Measurements from ENCODE around the gene ORC3.

The ORC3 gene

DNA sequence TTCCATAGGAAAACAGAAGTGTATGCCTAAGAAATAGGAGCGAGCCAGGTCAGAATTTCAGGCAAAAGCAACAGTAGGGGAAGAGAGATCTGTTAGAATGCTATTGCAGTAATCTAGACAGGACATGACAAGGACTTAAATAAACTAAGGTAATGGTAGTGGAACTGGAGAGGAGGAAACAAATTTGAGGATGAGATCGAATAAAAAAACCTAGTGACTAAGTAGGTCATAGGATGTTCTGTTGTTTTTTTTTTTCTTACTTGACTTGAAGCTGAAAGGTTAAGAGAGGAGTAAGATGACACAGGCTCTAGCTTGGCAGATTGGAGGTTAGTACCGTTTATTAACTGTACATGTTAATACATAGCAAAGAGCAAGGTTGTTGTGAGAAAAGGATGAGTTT, 28.6 kb downstream of the ORC3 start:
- no peaks in the 10 kb centered on the region for H3K27me3 ChIP-seq (replicated peaks in 2 of 5; ENCODE audit: control insufficient read depth in 4 of 5, insufficient read depth in 5 of 5, low read length in 4 of 5)
- CTCF ChIA-PET = no interaction called here
- H3K4me1 ChIP-seq (ENCODE audit: control extremely low read depth in 1 of 4, control insufficient read depth in 4 of 4, insufficient read depth in 4 of 4, low read length in 3 of 4) = no peaks in the 10 kb centered on the region
- no peaks in the 10 kb centered on the region for H3K9me3 ChIP-seq (ENCODE audit: control extremely low read depth in 1 of 5, control insufficient read depth in 4 of 5, insufficient read depth in 2 of 5, low read depth in 1 of 5, low read length in 4 of 5)
- no peak overlapping the region for H3K4me3 ChIP-seq (ENCODE audit: control insufficient read depth in 1 of 7, extremely low read depth in 1 of 7, insufficient read depth in 4 of 7, low read depth in 2 of 7, low read length in 6 of 7)
- 100% methylated on average over 2 of the region's 3 CpGs for WGBS (ENCODE audit: insufficient coverage)
- DNase-seq = no peak
- no peak overlapping the region for H3K27ac ChIP-seq (ENCODE audit: insufficient read depth in 1 of 2, low read depth in 1 of 2, low read length in 2 of 2, poor library complexity in 1 of 2, severe bottlenecking in 2 of 2)
- peaks cover 2 to 18% (median 9%) of the 10 kb centered on the region in 4 experiments for H3K36me3 ChIP-seq (ENCODE audit: control insufficient read depth in 4 of 4, insufficient read depth in 4 of 4, low read length in 3 of 4)
- POLR2A ChIA-PET = interaction anchor here (0.6 kb wide), 1 partner anchor 1942 kb away, joined by 3 read pairs; no protein-coding TSS in a partner anchor

DNA sequence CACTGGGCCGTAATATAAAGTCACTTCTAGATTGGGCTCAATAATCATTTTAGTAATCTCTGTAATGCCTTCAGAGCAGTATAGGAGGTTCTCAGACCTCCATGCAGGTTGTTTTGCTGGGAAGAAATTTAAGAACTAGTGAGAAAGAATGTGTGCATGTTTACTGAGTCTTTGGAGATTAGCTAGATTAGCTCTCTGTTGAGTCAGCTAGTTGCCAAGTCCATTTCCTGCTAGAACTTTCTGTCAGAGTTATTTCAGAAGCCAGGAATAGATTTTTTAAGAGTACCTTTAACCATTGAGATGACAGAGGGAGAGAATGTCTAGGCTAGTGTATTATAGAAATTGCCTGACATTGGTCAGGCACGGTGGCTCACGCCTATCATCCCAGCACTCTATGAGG, 33.3 kb downstream of the ORC3 start:
- Histone ChIP-seq H3K36me3 (ENCODE audit: control insufficient read depth in 4 of 4, insufficient read depth in 4 of 4, low read length in 3 of 4) (peaks cover 0 to 11% (median 5%) of the 10 kb centered on the region in 4 experiments), H3K9me3 (ENCODE audit: control extremely low read depth in 1 of 5, control insufficient read depth in 4 of 5, insufficient read depth in 2 of 5, low read depth in 1 of 5, low read length in 4 of 5) (no peaks in the 10 kb centered on the region), H3K27ac (ENCODE audit: insufficient read depth in 1 of 2, low read depth in 1 of 2, low read length in 2 of 2, poor library complexity in 1 of 2, severe bottlenecking in 2 of 2) (no peak overlapping the region), H3K4me1 (ENCODE audit: control extremely low read depth in 1 of 4, control insufficient read depth in 4 of 4, insufficient read depth in 4 of 4, low read length in 3 of 4) (no peaks in the 10 kb centered on the region), H3K4me3 (ENCODE audit: control insufficient read depth in 1 of 7, extremely low read depth in 1 of 7, insufficient read depth in 4 of 7, low read depth in 2 of 7, low read length in 6 of 7) (no peak overlapping the region), H3K27me3 (replicated peaks in 2 of 5; ENCODE audit: control insufficient read depth in 4 of 5, insufficient read depth in 5 of 5, low read length in 4 of 5) (no peaks in the 10 kb centered on the region)
- no CpG with 5 or more reads among the region's 3 CpGs for WGBS (ENCODE audit: insufficient coverage)
- ChIA-PET CTCF (no interaction called here), POLR2A (no interaction called here)
- DNase-seq = no peak

DNA sequence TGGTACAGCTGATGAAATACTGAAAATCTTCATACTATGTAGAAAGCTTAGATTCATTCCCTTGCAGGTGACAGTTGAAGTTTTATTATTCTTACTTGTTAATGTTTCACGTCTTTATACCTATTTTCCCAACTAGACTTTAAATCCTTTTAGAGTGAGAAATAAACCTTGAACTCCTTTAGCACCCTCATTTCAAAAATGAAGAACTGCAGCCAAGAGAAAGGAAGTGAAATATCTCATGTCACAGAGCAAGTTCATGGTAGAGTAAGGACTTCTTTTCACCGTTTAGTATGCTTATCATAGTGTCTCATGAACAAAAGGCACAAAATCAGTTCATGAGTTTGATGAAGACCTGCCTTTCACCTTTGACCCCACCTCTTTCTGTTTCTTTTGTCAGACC, 38.5 kb downstream of the ORC3 start:
- CTCF ChIA-PET = interaction anchor here (1.4 kb wide), 2 partner anchors 9 to 12 kb away, joined by 3 to 4 read pairs; no protein-coding TSS in a partner anchor
- POLR2A ChIA-PET = no interaction called here
- H3K4me1 ChIP-seq (ENCODE audit: control extremely low read depth in 1 of 4, control insufficient read depth in 4 of 4, insufficient read depth in 4 of 4, low read length in 3 of 4) = no peaks in the 10 kb centered on the region
- no peaks in the 10 kb centered on the region for H3K27me3 ChIP-seq (replicated peaks in 2 of 5; ENCODE audit: control insufficient read depth in 4 of 5, insufficient read depth in 5 of 5, low read length in 4 of 5)
- H3K9me3 ChIP-seq (ENCODE audit: control extremely low read depth in 1 of 5, control insufficient read depth in 4 of 5, insufficient read depth in 2 of 5, low read depth in 1 of 5, low read length in 4 of 5) = no peaks in the 10 kb centered on the region
- 38% methylated on average over 1 of the region's 2 CpGs for WGBS (ENCODE audit: insufficient coverage)
- peaks cover 0 to 10% (median 4%) of the 10 kb centered on the region in 4 experiments for H3K36me3 ChIP-seq (ENCODE audit: control insufficient read depth in 4 of 4, insufficient read depth in 4 of 4, low read length in 3 of 4)
- no peak overlapping the region for H3K4me3 ChIP-seq (ENCODE audit: control insufficient read depth in 1 of 7, extremely low read depth in 1 of 7, insufficient read depth in 4 of 7, low read depth in 2 of 7, low read length in 6 of 7)
- no peak overlapping the region for H3K27ac ChIP-seq (ENCODE audit: insufficient read depth in 1 of 2, low read depth in 1 of 2, low read length in 2 of 2, poor library complexity in 1 of 2, severe bottlenecking in 2 of 2)
- peak in 1 of 3 donors; percentile 2 for DNase-seq

DNA sequence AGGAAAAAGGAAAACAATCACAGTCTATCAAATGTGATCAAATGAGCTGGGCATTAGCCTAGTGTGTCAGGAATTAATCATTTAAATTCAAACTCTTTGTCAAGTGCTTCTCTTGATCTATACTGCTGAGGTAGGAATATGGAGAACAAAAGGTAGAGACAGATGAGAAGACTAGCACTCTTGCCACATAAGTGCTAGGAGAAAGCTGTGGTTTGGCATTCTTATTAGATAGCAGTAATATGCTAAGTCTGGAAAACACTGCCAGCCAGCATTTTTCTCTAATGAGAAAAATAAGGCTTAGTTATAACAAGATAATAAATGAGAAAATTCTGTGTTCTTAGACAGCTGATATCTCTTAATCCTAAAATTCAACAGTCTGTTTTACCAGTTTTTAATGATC, 38.9 kb downstream of the ORC3 start:
- CTCF ChIA-PET = interaction anchor here (1.0 to 1.4 kb wide), 2 partner anchors 12 kb away, joined by 3 to 6 read pairs; no protein-coding TSS in a partner anchor
- no peak overlapping the region for H3K4me3 ChIP-seq (ENCODE audit: control insufficient read depth in 1 of 7, extremely low read depth in 1 of 7, insufficient read depth in 4 of 7, low read depth in 2 of 7, low read length in 6 of 7)
- DNase-seq = no peak

DNA sequence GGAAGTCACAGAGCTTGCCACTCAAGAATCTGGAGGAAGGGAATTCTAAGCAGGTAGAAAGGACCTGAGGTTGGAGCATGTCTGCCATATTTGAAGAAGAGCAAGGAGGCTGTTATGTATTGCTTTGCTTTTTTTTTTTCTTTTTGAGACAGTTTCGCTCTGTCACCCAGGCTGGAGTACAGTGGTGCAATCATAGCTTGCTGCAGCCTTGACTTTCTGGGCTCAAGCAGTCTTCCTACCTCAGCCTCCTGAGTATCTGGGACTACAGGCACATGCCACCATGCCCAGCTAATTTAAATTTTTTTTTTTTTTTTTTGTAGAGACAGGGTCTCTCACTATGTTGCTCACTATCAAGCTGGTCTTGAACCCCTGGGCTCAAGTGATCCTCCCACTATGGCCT, 40.8 kb downstream of the ORC3 start:
- ChIA-PET CTCF (no interaction called here), POLR2A (no interaction called here)
- Histone ChIP-seq H3K27me3 (replicated peaks in 2 of 5; ENCODE audit: control insufficient read depth in 4 of 5, insufficient read depth in 5 of 5, low read length in 4 of 5) (no peaks in the 10 kb centered on the region), H3K4me3 (ENCODE audit: control insufficient read depth in 1 of 7, extremely low read depth in 1 of 7, insufficient read depth in 4 of 7, low read depth in 2 of 7, low read length in 6 of 7) (no peak overlapping the region), H3K27ac (ENCODE audit: insufficient read depth in 1 of 2, low read depth in 1 of 2, low read length in 2 of 2, poor library complexity in 1 of 2, severe bottlenecking in 2 of 2) (no peak overlapping the region), H3K36me3 (ENCODE audit: control insufficient read depth in 4 of 4, insufficient read depth in 4 of 4, low read length in 3 of 4) (peaks cover 3 to 12% (median 7%) of the 10 kb centered on the region in 4 experiments), H3K4me1 (ENCODE audit: control extremely low read depth in 1 of 4, control insufficient read depth in 4 of 4, insufficient read depth in 4 of 4, low read length in 3 of 4) (no peaks in the 10 kb centered on the region), H3K9me3 (ENCODE audit: control extremely low read depth in 1 of 5, control insufficient read depth in 4 of 5, insufficient read depth in 2 of 5, low read depth in 1 of 5, low read length in 4 of 5) (no peaks in the 10 kb centered on the region)
- no CpG with 5 or more reads among the region's 1 CpG for WGBS (ENCODE audit: insufficient coverage)
- DNase-seq = no peak

More for the DNA sequence above, 38.9 kb downstream of the ORC3 start:
- H3K9me3 ChIP-seq (ENCODE audit: control extremely low read depth in 1 of 5, control insufficient read depth in 4 of 5, insufficient read depth in 2 of 5, low read depth in 1 of 5, low read length in 4 of 5) = no peaks in the 10 kb centered on the region
- no peaks in the 10 kb centered on the region for H3K4me1 ChIP-seq (ENCODE audit: control extremely low read depth in 1 of 4, control insufficient read depth in 4 of 4, insufficient read depth in 4 of 4, low read length in 3 of 4)
- POLR2A ChIA-PET = no interaction called here
- H3K36me3 ChIP-seq (ENCODE audit: control insufficient read depth in 4 of 4, insufficient read depth in 4 of 4, low read length in 3 of 4) = peaks cover 0 to 10% (median 4%) of the 10 kb centered on the region in 4 experiments
- H3K27me3 ChIP-seq (replicated peaks in 2 of 5; ENCODE audit: control insufficient read depth in 4 of 5, insufficient read depth in 5 of 5, low read length in 4 of 5) = no peaks in the 10 kb centered on the region
- no peak overlapping the region for H3K27ac ChIP-seq (ENCODE audit: insufficient read depth in 1 of 2, low read depth in 1 of 2, low read length in 2 of 2, poor library complexity in 1 of 2, severe bottlenecking in 2 of 2)

DNA sequence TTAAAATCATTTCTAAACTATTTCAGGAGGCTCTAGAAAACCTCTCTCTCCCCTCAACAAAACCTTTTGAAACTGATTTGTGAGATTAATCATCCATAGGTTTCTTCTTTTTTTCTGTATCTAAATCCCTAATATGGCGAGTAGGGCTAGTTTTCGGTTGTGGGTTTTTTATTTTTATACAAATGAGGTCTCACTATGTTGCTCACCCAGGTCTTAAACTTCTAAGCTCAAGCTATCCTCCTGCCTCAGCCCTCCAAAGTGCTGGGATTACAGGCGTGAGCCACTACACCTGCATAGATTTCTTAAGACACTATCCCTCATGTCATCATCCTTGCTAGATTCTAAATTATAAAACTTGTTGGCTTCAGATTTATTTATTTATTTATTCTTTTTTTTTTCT, 43.9 kb downstream of the ORC3 start:
- no peak for DNase-seq
- no peak overlapping the region for H3K27ac ChIP-seq (ENCODE audit: insufficient read depth in 1 of 2, low read depth in 1 of 2, low read length in 2 of 2, poor library complexity in 1 of 2, severe bottlenecking in 2 of 2)
- no peak overlapping the region for H3K4me3 ChIP-seq (ENCODE audit: control insufficient read depth in 1 of 7, extremely low read depth in 1 of 7, insufficient read depth in 4 of 7, low read depth in 2 of 7, low read length in 6 of 7)
- H3K36me3 ChIP-seq (ENCODE audit: control insufficient read depth in 4 of 4, insufficient read depth in 4 of 4, low read length in 3 of 4) = peaks cover 3 to 17% (median 10%) of the 10 kb centered on the region in 4 experiments
- ChIA-PET POLR2A (no interaction called here), CTCF (interaction anchor here (1.4 kb wide), 1 partner anchor 9 kb away, joined by 3 read pairs; no protein-coding TSS in a partner anchor)
- no peaks in the 10 kb centered on the region for H3K4me1 ChIP-seq (ENCODE audit: control extremely low read depth in 1 of 4, control insufficient read depth in 4 of 4, insufficient read depth in 4 of 4, low read length in 3 of 4)
- H3K9me3 ChIP-seq (ENCODE audit: control extremely low read depth in 1 of 5, control insufficient read depth in 4 of 5, insufficient read depth in 2 of 5, low read depth in 1 of 5, low read length in 4 of 5) = no peaks in the 10 kb centered on the region
- no peaks in the 10 kb centered on the region for H3K27me3 ChIP-seq (replicated peaks in 2 of 5; ENCODE audit: control insufficient read depth in 4 of 5, insufficient read depth in 5 of 5, low read length in 4 of 5)
- WGBS (ENCODE audit: insufficient coverage) = no CpG with 5 or more reads among the region's 3 CpGs

DNA sequence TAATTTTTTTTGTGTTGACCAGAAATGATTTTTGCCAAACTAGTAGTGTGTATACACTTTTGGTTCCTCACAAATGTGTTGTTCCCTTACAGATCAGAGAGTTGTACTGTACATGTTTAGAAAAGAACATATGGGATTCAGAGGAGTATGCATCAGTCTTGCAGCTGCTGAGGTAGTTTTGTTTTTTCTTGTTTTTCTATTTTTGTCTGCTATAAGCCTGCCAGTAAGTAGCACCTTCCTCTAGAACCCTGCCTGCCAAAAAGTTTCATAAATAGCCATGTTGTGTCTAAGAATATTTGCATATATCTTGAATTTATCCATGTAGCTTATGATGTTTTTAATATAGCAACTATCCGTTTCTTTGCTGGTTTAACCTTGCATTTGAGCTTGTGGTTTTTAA, 46.4 kb downstream of the ORC3 start:
- CTCF ChIA-PET = interaction anchor here (1.0 kb wide), 1 partner anchor 20 kb away, joined by 3 read pairs; no protein-coding TSS in a partner anchor
- POLR2A ChIA-PET = no interaction called here

More for the DNA sequence above, 46.4 kb downstream of the ORC3 start:
- no peaks in the 10 kb centered on the region for H3K4me1 ChIP-seq (ENCODE audit: control extremely low read depth in 1 of 4, control insufficient read depth in 4 of 4, insufficient read depth in 4 of 4, low read length in 3 of 4)
- peaks cover 3 to 14% (median 10%) of the 10 kb centered on the region in 4 experiments for H3K36me3 ChIP-seq (ENCODE audit: control insufficient read depth in 4 of 4, insufficient read depth in 4 of 4, low read length in 3 of 4)
- no peaks in the 10 kb centered on the region for H3K27me3 ChIP-seq (replicated peaks in 2 of 5; ENCODE audit: control insufficient read depth in 4 of 5, insufficient read depth in 5 of 5, low read length in 4 of 5)
- no peak for DNase-seq
- H3K9me3 ChIP-seq (ENCODE audit: control extremely low read depth in 1 of 5, control insufficient read depth in 4 of 5, insufficient read depth in 2 of 5, low read depth in 1 of 5, low read length in 4 of 5) = no peaks in the 10 kb centered on the region
- no peak overlapping the region for H3K27ac ChIP-seq (ENCODE audit: insufficient read depth in 1 of 2, low read depth in 1 of 2, low read length in 2 of 2, poor library complexity in 1 of 2, severe bottlenecking in 2 of 2)
- H3K4me3 ChIP-seq (ENCODE audit: control insufficient read depth in 1 of 7, extremely low read depth in 1 of 7, insufficient read depth in 4 of 7, low read depth in 2 of 7, low read length in 6 of 7) = no peak overlapping the region
- WGBS (ENCODE audit: insufficient coverage) = no CpG with 5 or more reads among the region's 1 CpG
